ENCODE measurements around the gene ADAM22. TPM values are rescaled to one million over a fixed set of nuclear protein-coding genes. Genes with fewer than 3 reads are reported as not detected.

The ADAM22 gene
- total RNA-seq, 1 donor from 2014 or later = 2.7 TPM

GRCh38 chr7:88014581-88014980, 80.5 kb downstream of the ADAM22 start:
- Histone ChIP-seq H3K27me3 (ENCODE audit: low read depth) (no peaks in the 10 kb centered on the region), H3K9me3 (no peaks in the 10 kb centered on the region), H3K4me1 (no peaks in the 10 kb centered on the region), H3K36me3 (no peaks in the 10 kb centered on the region), H3K4me3 (no peak overlapping the region), H3K27ac (no peak overlapping the region)
- no peak for TF ChIP-seq CTCF (IDR thresholded peaks at IDR 0.05)
- ATAC-seq (no peak), DNase-seq (no peak)
- intact Hi-C loops (cut with DNase I) = no loop called here

DNA sequence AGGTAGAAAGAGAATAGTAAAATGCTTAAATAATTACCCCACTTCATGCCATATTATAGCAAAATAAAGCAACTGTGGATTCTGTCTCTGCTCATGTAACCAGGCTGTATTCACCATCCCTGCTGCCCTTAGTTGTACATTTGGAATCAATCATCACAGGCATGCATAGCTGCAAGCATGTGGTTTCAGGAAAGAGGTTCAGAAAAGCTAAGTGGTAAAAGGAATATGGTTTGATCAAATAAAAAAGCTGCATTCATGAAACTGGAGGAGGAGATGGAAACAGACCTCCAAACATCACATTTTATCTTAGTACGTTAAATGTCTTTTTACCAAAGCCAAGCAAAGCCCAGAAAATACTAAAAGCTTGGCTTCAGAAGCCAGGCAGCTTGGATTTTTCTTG, 81.3 kb downstream of the ADAM22 start:
- no peak for DNase-seq
- Histone ChIP-seq H3K4me3 (no peak overlapping the region), H3K27me3 (ENCODE audit: low read depth) (no peaks in the 10 kb centered on the region), H3K36me3 (no peaks in the 10 kb centered on the region), H3K9me3 (no peaks in the 10 kb centered on the region), H3K27ac (no peak overlapping the region), H3K4me1 (no peaks in the 10 kb centered on the region)
- no peak for ATAC-seq
- intact Hi-C loops (cut with DNase I) = no loop called here
- TF ChIP-seq CTCF (IDR thresholded peaks at IDR 0.05) = no peak

GRCh38 chr7:88018501-88018900, 84.5 kb downstream of the ADAM22 start:
- no peak for TF ChIP-seq CTCF (IDR thresholded peaks at IDR 0.05)
- DNase-seq = no peak
- H3K4me1 ChIP-seq = no peaks in the 10 kb centered on the region
- no peaks in the 10 kb centered on the region for H3K36me3 ChIP-seq
- ATAC-seq = no peak
- intact Hi-C loops (cut with DNase I) = no loop called here
- no peak overlapping the region for H3K4me3 ChIP-seq
- no peak overlapping the region for H3K27ac ChIP-seq
- no peaks in the 10 kb centered on the region for H3K9me3 ChIP-seq
- H3K27me3 ChIP-seq (ENCODE audit: low read depth) = no peaks in the 10 kb centered on the region

GRCh38 chr7:88020953-88021665, 87.1 kb downstream of the ADAM22 start:
- H3K27ac ChIP-seq = no peak overlapping the region
- H3K27me3 ChIP-seq (ENCODE audit: low read depth) = no peaks in the 10 kb centered on the region
- ATAC-seq = no peak
- intact Hi-C loops (cut with DNase I) = no loop called here
- TF ChIP-seq CTCF (IDR thresholded peaks at IDR 0.05) = no peak
- DNase-seq = no peak
- H3K9me3 ChIP-seq = no peaks in the 10 kb centered on the region
- H3K36me3 ChIP-seq = no peaks in the 10 kb centered on the region
- no peak overlapping the region for H3K4me3 ChIP-seq
- no peaks in the 10 kb centered on the region for H3K4me1 ChIP-seq

- Histone ChIP-seq H3K27me3 (ENCODE audit: low read depth) (no peaks in the 10 kb centered on the region), H3K4me3 (no peak overlapping the region), H3K27ac (no peak overlapping the region), H3K36me3 (no peaks in the 10 kb centered on the region), H3K9me3 (peaks cover 4% of the 10 kb centered on the region), H3K4me1 (no peaks in the 10 kb centered on the region)
- intact Hi-C loops (cut with DNase I) = no loop called here
- no peak for TF ChIP-seq CTCF (IDR thresholded peaks at IDR 0.05)
- no peak for ATAC-seq
- DNase-seq = no peak
Measured at GRCh38 chr7:88027724-88028123, 93.7 kb downstream of the ADAM22 start.

Data from lower lobe of right lung (tissue), 2 donors.